Measurements from ENCODE around the gene WDR83. TPM values are rescaled to one million over a fixed set of nuclear protein-coding genes. Genes with fewer than 3 reads are reported as not detected.

The WDR83 gene
- total RNA-seq, 1 donor from 2014 or later = 16.3 TPM

DNA sequence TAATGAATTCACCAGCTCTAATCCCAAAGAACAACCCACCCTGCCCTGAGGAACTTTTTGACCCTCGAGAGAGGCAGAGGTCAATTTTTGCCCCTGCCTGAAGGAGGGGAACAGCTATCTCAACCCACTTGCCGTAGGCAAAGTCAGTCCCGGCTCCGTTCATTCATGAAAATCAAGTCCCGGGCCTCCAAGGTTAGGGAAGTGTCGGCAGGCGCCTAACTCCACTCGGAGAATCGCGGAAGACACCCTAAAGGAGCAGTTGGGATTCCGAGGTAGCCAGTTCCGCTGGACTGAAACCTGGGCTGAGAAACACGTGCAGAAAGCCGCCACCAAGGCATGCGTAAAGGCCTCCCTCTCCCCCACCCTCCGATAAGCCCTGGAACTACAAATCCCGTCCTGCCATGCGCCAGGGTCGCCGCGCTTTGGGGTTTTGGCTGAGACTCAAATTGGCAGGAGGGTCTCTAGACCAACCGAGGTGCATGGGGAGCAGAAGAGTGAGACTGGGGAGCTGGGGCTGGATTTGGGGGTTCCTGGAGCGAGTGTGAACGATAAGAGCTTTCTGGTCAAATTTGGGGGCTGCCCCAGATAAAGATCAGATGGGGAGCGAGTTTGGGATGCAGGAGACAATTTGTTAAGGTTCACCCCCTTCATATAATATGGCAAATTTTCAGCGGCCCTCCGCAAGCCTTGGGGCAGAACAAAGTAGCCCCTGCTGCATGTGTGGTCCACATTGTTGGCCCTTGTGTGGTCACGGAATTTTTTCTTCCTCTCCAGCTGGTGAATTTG is 57.2 kb downstream of the WDR83 start, which contains the start of gene TNPO2:
Gene TNPO2, minus strand, starts transcription at position 292 of the 786 bp plus-strand sequence. CDS start 2,955 bp downstream, outside the sequence.
- Mint-ChIP-seq H3K4me1 (ENCODE audit: low read depth, unreplicated experiment) (peaks cover 6% of the 10 kb centered on the region), H3K27ac (ENCODE audit: unreplicated experiment) (peak within 1 kb of the TSS; percentile 98), H3K27me3 (ENCODE audit: unreplicated experiment) (peaks cover 16% of the 10 kb centered on the region), H3K36me3 (ENCODE audit: unreplicated experiment) (no peaks in the 10 kb centered on the region), H3K9me3 (ENCODE audit: unreplicated experiment) (peaks cover 23% of the 10 kb centered on the region), H3K4me3 (ENCODE audit: unreplicated experiment) (peak within 1 kb of the TSS; percentile 98)
- DNase-seq = peak; percentile 85
- TF ChIP-seq, protein P1, sequence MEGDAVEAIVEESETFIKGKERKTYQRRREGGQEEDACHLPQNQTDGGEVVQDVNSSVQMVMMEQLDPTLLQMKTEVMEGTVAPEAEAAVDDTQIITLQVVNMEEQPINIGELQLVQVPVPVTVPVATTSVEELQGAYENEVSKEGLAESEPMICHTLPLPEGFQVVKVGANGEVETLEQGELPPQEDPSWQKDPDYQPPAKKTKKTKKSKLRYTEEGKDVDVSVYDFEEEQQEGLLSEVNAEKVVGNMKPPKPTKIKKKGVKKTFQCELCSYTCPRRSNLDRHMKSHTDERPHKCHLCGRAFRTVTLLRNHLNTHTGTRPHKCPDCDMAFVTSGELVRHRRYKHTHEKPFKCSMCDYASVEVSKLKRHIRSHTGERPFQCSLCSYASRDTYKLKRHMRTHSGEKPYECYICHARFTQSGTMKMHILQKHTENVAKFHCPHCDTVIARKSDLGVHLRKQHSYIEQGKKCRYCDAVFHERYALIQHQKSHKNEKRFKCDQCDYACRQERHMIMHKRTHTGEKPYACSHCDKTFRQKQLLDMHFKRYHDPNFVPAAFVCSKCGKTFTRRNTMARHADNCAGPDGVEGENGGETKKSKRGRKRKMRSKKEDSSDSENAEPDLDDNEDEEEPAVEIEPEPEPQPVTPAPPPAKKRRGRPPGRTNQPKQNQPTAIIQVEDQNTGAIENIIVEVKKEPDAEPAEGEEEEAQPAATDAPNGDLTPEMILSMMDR (IDR thresholded peaks at IDR 0.05; ENCODE audit: partially characterized antibody, unreplicated experiment) = no peak

Other genes starting within 250 kb of the WDR83 start
- gene ZNF443, start 225.8 kb upstream of the WDR83 start, total RNA-seq (ENCODE audit: unreplicated experiment) = 8.8 TPM
- gene ZNF709, start 182.0 kb upstream of the WDR83 start, total RNA-seq (ENCODE audit: unreplicated experiment) = 8.7 TPM
- gene ZNF564, start 115.3 kb upstream of the WDR83 start, total RNA-seq (ENCODE audit: unreplicated experiment) = 11.2 TPM
- gene ZNF490, start 56.0 kb upstream of the WDR83 start, total RNA-seq (ENCODE audit: unreplicated experiment) = 8.0 TPM
- 27.6 TPM for gene ZNF791, start 55.9 kb upstream of the WDR83 start, total RNA-seq (ENCODE audit: unreplicated experiment)
- 72.2 TPM for gene MAN2B1, start 65 bp upstream of the WDR83 start, total RNA-seq (ENCODE audit: unreplicated experiment)
- gene DHPS, start 15.1 kb downstream of the WDR83 start, total RNA-seq (ENCODE audit: unreplicated experiment) = 116 TPM
- not detected for gene GNG14, start 21.2 kb downstream of the WDR83 start, total RNA-seq (ENCODE audit: unreplicated experiment)
- gene FBXW9, start 29.8 kb downstream of the WDR83 start, total RNA-seq (ENCODE audit: unreplicated experiment) = 7.4 TPM
- gene TNPO2, start 57.1 kb downstream of the WDR83 start, total RNA-seq (ENCODE audit: unreplicated experiment) = 135 TPM
- 204 TPM for gene TRIR, start 67.9 kb downstream of the WDR83 start, total RNA-seq (ENCODE audit: unreplicated experiment)
- 49.3 TPM for gene GET3, start 70.7 kb downstream of the WDR83 start, total RNA-seq (ENCODE audit: unreplicated experiment)
- not detected for gene BEST2, start 85.0 kb downstream of the WDR83 start, total RNA-seq (ENCODE audit: unreplicated experiment)
- 40.1 TPM for gene HOOK2, start 108.7 kb downstream of the WDR83 start, total RNA-seq (ENCODE audit: unreplicated experiment)
- gene JUNB, start 124.7 kb downstream of the WDR83 start, total RNA-seq (ENCODE audit: unreplicated experiment) = 24.9 TPM
- gene PRDX2, start 135.0 kb downstream of the WDR83 start, total RNA-seq (ENCODE audit: unreplicated experiment) = 671 TPM
- gene THSD8, start 135.3 kb downstream of the WDR83 start, total RNA-seq (ENCODE audit: unreplicated experiment) = 14.4 TPM
- gene RNASEH2A, start 139.8 kb downstream of the WDR83 start, total RNA-seq (ENCODE audit: unreplicated experiment) = 16.7 TPM
- gene RTBDN, start 167.8 kb downstream of the WDR83 start, total RNA-seq (ENCODE audit: unreplicated experiment) = 4.8 TPM
- 230 TPM for gene MAST1, start 171.7 kb downstream of the WDR83 start, total RNA-seq (ENCODE audit: unreplicated experiment)
- 7.9 TPM for gene DNASE2, start 214.6 kb downstream of the WDR83 start, total RNA-seq (ENCODE audit: unreplicated experiment)
- gene KLF1, start 220.4 kb downstream of the WDR83 start, total RNA-seq (ENCODE audit: unreplicated experiment) = not detected
- gene GCDH, start 224.4 kb downstream of the WDR83 start, total RNA-seq (ENCODE audit: unreplicated experiment) = 34.2 TPM

All from glutamatergic neuron (in vitro differentiated cells).